Loucy (cell line): ENCODE results near the gene TMEM167A.

ENCODE experiments used
- H2AFZ ChIP-seq: fragments of 200-600 bp; sonication (generic); 2 replicates; pipeline ENCODE4 v1.6.0; 2016; ENCODE audit warnings: antibody characterized with exemption, mild to moderate bottlenecking, low read length, moderate library complexity
- H3F3A ChIP-seq: fragments of 200-600 bp; 2 replicates; pipeline ENCODE4 v1.6.0; 2016; ENCODE audit warnings: antibody characterized with exemption, low read depth, mild to moderate bottlenecking
- H3K27me3 ChIP-seq: fragments of 200-600 bp; sonication (generic); 2 replicates; pipeline ENCODE4 v1.6.1; 2014; ENCODE audit warnings: low read length, mild to moderate bottlenecking; ENCODE audit not compliant: insufficient read depth, poor library complexity, severe bottlenecking
- H3K36me3 ChIP-seq: fragments of 200-600 bp; sonication (generic); 2 replicates; pipeline ENCODE4 v1.6.1; 2016; ENCODE audit warnings: low read length; ENCODE audit not compliant: insufficient read depth
- H3K4me1 ChIP-seq: fragments of 200-600 bp; sonication (generic); 2 replicates; pipeline ENCODE4 v1.5.1; 2014; ENCODE audit warnings: low read length, mild to moderate bottlenecking; ENCODE audit not compliant: insufficient read depth, poor library complexity, severe bottlenecking
- H3K4me2 ChIP-seq: fragments of 200-600 bp; sonication (generic); 2 replicates; pipeline ENCODE4 v1.6.0; 2014; ENCODE audit warnings: antibody characterized with exemption, low read length, low read depth, mild to moderate bottlenecking; ENCODE audit not compliant: poor library complexity, severe bottlenecking
- H3K4me3 ChIP-seq: fragments of 200-600 bp; sonication (generic); 2 replicates; pipeline ENCODE4 v1.5.1; 2014; ENCODE audit warnings: low read length, mild to moderate bottlenecking, mixed read lengths; ENCODE audit not compliant: poor library complexity, severe bottlenecking
- H3K79me2 ChIP-seq: fragments of 200-600 bp; sonication (generic); 2 replicates; pipeline ENCODE4 v1.6.1; 2014; ENCODE audit warnings: low read length; ENCODE audit not compliant: insufficient read depth
- H3K9ac ChIP-seq: fragments of 200-600 bp; sonication (generic); 2 replicates; pipeline ENCODE4 v1.6.0; 2014; ENCODE audit warnings: mild to moderate bottlenecking, low read depth, low read length, moderate library complexity; ENCODE audit not compliant: poor library complexity, severe bottlenecking
- H3K9me2 ChIP-seq: fragments of 200-600 bp; sonication (generic); replicated peaks from 2 replicates; pipeline ENCODE4 v1.6.1; 2016; ENCODE audit warnings: low read depth, low read length, mixed read lengths
- H3K9me3 ChIP-seq: fragments of 200-600 bp; sonication (generic); 2 replicates; pipeline ENCODE4 v1.6.1; 2014; ENCODE audit warnings: mild to moderate bottlenecking, antibody characterized with exemption, low read length, low read depth; ENCODE audit not compliant: insufficient read depth
- H4K20me1 ChIP-seq: fragments of 200-600 bp; sonication (generic); 2 replicates; pipeline ENCODE4 v1.6.0; 2014; ENCODE audit warnings: antibody characterized with exemption, low read length, mild to moderate bottlenecking; ENCODE audit not compliant: insufficient read depth, poor library complexity, severe bottlenecking
- CTCF ChIP-seq: fragments of 200-600 bp; sonication (generic); conservative IDR thresholded peaks from 2 replicates; pipeline ENCODE4 v1.5.1; 2014; ENCODE audit warnings: mild to moderate bottlenecking, antibody characterized with exemption, low read length
- EZH2phosphoT487 ChIP-seq: fragments of 200-600 bp; IDR thresholded peaks from 2 replicates; pipeline ENCODE4 v1.6.1; 2018; ENCODE audit warnings: antibody characterized with exemption, mild to moderate bottlenecking, moderate library complexity, borderline replicate concordance

Gene TMEM167A

GRCh38 chr5:83049370-83049885 lies 27.8 kb downstream of the TMEM167A start:
- no peaks in the 10 kb centered on the region for H3F3A ChIP-seq
- H3K79me2 ChIP-seq, result no peaks in the 10 kb centered on the region
- no peak overlapping the region for H2AFZ ChIP-seq
- no peaks in the 10 kb centered on the region for H4K20me1 ChIP-seq
- H3K4me2 ChIP-seq, result no peak overlapping the region
- H3K9me3 ChIP-seq, result no peaks in the 10 kb centered on the region
- no peaks in the 10 kb centered on the region for H3K9me2 ChIP-seq
- no peak overlapping the region for H3K4me3 ChIP-seq
- H3K27me3 ChIP-seq, result no peaks in the 10 kb centered on the region
- TF ChIP-seq CTCF, result no peak
- H3K4me1 ChIP-seq, result peaks cover 8% of the 10 kb centered on the region
- H3K9ac ChIP-seq, result no peak overlapping the region
- peaks cover 16% of the 10 kb centered on the region; the same call in 1 of the 2 replicates for H3K36me3 ChIP-seq

GRCh38 chr5:83048811-83049210 lies 28.4 kb downstream of the TMEM167A start:
- no peaks in the 10 kb centered on the region for H3K9me2 ChIP-seq
- no peak overlapping the region for H2AFZ ChIP-seq
- H3F3A ChIP-seq, result no peaks in the 10 kb centered on the region
- H3K79me2 ChIP-seq, result no peaks in the 10 kb centered on the region
- no peak overlapping the region for H3K4me3 ChIP-seq
- no peaks in the 10 kb centered on the region for H3K9me3 ChIP-seq
- no peak overlapping the region for H3K4me2 ChIP-seq
- no peaks in the 10 kb centered on the region for H3K27me3 ChIP-seq
- H3K36me3 ChIP-seq, result peaks cover 9% of the 10 kb centered on the region; the same call in 1 of the 2 replicates
- peaks cover 10% of the 10 kb centered on the region for H3K4me1 ChIP-seq
- no peak overlapping the region for H3K9ac ChIP-seq
- no peaks in the 10 kb centered on the region for H4K20me1 ChIP-seq
- TF ChIP-seq CTCF (no peak), EZH2phosphoT487 (no peak)

- no peak overlapping the region for H3K4me3 ChIP-seq
- H3K4me2 ChIP-seq, result no peak overlapping the region
- TF ChIP-seq CTCF (no peak), EZH2phosphoT487 (no peak)
- peaks cover 10% of the 10 kb centered on the region for H3K4me1 ChIP-seq
- no peaks in the 10 kb centered on the region for H3K79me2 ChIP-seq
- no peaks in the 10 kb centered on the region for H3F3A ChIP-seq
- H3K9me3 ChIP-seq, result no peaks in the 10 kb centered on the region
- H2AFZ ChIP-seq, result no peak overlapping the region
- no peaks in the 10 kb centered on the region for H3K9me2 ChIP-seq
- H3K36me3 ChIP-seq, result 0 out of 2 replicates have a peak, but pooled peaks cover 7% of the 10 kb centered on the region
- no peaks in the 10 kb centered on the region for H4K20me1 ChIP-seq
- no peaks in the 10 kb centered on the region for H3K27me3 ChIP-seq
- no peak overlapping the region for H3K9ac ChIP-seq
Measured at GRCh38 chr5:83048277-83048676, 28.9 kb downstream of the TMEM167A start.
